Measurements from ENCODE around the gene ATXN1.
A peak's percentile ranks its signal among the peaks of the same experiment; 100 is the strongest.

ATXN1 gene

DNA sequence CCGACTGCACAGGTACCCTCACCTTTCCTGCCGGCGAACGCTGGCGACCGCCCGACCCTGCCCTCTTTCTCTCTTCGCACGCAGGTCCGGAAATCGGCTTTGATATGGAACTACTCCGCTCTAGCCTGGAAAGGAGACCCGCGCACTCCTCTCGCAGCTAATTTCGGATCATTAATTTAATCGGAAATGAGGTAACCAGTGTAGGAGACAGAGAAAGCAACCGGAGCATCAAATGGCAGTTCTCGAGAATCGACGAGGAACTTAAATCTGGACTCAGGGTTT lies 949 bp upstream of the ATXN1 start:
- DNase-seq (ENCODE audit: low spot score): no peak

DNA sequence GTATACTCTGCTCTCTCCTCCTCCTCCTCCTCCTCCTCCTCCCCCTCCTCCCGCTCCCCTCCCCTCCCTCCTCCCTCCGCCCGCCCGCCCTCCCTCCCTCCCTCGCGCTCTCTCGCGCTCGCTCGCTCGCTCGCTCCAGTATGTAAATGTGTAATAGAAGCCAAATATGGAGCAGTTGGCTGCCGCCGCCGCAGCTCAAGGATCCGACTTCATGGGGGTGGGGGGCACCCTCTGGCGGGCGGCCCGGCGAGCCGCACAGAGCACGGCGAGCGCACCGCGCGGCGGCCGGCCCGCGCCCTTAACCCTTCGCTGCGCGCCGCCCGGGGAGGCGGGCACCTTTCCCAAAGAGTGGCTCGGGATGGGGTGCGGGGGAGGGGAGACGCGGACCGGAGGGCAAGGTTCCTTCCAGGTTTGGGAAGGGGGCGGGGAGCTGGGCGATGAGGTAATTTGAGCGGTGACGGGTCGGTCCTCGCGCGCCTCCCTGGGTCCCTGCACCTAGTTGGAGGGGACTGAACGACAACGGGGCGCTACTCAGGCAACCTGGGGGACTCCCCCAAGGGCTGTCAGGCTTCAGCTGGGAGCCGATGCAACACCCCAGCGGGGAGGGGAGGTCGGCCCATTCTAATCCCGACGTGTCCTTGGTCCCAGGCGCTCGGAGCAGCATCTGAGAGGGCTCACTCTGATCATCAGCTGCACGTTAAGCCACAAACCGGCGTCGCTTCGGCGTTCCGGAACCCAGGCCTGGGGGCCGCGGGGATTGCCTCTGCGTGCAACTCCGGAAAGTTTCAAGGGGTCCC lies 409 bp upstream of the ATXN1 start:
- DNase-seq (ENCODE audit: low spot score): peak; percentile 84

DNA sequence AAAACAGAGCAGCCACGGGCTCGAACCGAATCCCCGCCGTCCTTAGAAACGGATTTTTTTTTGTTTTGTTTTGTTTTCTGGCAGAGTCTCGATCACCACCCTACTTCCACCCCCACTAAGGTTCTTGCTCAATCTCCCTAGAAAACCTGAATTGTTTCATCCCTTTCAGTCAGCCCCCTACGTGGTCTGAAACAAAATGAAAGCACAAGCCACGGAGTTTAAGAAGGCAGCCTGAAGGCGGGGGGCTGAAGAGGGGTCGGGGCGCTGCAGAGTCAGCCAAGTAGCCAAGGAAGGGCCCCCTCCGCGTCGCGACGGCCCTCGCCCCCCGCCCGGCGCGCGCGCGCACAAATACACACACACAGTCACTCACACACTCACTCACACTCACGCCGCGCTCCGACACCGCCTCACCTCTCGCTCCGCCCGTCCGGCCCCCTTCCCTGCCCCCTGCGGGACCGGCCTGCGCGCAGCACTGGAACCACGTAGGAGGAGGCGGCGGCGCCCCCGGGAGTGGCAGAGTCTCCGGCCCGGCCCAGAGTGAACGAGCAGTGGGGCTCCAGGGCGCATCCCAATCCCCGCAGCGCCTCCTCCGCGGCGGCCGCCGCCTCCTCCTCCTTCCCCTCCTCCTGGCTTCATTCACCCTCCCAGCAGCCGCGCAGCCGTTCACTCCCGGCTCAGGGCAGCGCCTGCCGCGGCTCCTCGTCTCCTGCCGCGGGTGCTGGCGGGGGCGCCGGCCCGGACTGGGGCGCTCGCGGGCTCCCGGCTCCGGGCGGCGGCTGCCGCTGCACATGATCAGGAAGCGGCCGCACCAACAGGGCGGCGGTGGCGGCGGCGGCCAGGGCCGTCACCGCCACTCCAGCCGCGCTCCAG lies 1.4 kb downstream of the ATXN1 start:
- DNase-seq (ENCODE audit: low spot score): peak; percentile 85

DNA sequence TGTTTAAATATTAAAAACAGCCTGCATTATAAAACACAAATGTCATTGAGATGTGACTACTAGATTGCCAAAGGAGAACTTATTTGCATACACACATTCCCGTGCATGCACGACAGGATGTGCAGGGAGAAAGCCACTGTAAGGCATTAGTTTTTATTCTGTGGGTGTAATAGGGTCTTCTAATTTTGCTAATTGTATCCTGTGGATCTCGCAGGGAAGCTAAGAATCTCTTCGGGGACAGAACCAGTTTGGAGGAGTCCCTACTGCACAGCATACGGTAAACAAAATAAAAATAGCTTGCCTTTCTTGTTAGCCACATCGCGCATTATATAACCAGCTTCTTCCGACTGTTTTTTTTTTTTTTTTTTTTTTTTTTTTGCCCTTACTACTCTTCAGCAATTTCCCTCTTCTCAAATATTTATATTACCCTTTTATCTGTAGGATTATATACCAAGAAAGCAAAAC lies 2.0 kb downstream of the ATXN1 start:
- peak; percentile 49 for DNase-seq (ENCODE audit: low spot score)

DNA sequence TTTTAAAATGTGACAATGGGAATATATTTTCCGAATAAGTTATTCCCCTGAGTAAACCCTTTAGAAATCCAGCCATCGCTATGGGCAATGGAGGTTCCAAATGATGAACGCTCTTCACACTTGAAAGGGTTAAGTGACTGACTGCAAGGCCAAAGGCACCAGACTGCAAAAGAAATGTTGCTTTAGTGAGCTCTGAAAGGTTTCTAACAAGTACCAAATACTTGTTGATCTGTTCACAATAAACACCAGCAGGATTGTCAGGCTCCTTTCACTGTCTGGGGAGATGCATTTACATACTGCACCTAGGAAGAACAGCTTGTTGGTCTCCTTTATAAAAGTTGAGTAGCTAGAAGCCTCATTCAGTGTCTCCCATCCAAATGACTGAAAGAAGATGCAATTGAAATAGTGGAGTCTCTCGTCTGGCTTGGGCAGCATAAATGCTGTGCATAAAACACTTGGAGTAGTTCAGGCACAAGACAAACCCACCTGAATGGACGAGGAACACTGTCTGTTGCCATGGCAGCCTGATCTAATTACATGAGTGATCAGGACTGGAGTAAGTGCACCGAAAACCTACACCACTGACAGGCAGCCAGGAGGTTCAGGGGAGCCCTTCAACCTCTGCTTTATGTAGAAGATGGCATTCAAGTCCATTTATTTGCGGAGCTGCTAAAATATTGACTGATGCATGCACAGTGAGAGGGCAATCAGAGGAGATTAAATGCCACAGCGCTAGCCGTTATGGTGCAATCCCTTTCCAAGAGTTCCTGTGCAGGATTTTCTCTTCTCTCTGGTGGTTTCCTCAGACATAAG lies 2.9 kb downstream of the ATXN1 start:
- DNase-seq (ENCODE audit: low spot score): no peak

DNA sequence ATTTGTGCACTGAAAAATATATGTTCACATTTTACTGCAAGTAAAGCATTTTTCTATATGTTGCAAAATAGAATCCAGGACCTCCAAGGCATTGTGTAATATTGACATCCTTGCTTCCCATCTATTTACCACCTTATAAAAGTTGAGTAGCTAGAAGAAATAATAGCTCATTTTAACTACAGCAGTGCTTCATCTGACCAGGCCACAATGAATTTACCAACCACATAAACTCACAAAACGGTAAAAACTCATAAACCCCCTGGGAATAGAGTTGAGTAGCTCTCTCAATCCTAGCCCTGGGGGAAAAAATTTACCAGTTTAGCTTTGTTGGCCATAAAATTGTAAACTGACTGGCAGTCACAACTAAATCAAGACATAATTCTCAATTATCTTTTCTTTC lies 3.9 kb downstream of the ATXN1 start:
- no peak for DNase-seq (ENCODE audit: low spot score)

DNA sequence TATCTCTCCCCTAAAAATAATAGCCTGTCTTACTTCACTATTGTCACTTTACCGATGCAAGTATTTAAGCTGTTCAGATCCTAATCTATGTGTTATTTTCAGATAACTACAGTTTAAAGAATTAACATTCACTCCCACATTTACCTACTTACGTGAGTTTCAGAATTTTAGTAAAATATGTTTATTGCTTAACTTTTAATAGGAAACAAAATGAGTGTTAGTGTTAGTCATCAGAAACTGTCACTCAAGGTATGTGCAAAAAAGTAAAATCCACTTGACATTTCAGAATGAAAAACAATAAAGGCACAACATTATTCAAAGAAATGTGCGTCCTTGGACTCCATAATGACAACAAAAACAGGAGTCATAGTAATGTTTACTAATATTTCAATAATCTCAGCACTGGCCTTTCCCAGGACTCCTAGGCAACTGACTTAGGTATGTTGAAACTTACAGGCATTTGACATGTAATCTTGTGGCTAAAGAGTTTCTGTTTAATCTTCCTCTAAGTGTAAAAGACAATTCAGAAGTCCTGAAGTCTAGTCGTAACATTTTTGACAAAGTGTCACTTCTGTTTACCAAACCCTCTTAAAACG lies 4.5 kb downstream of the ATXN1 start:
- DNase-seq (ENCODE audit: low spot score): no peak

DNA sequence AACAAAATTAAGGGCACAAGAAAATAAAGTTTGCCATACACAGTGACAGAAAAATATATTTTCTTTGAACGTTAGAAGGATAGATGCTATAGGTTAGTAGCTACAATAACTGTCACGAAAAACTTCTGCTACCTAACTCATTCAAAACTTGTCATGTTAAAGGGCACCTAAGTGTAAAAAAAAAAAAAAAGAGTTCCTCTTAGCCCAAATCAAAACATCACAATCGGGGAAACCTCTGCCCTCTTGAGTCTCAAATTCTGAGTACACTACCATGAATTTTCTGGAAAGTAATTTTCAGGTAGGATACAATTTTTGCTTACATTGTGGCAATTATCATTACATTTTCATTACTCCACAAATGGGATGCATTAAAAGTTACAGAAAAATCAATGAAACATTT lies 5.7 kb downstream of the ATXN1 start:
- no peak for DNase-seq (ENCODE audit: low spot score)

DNA sequence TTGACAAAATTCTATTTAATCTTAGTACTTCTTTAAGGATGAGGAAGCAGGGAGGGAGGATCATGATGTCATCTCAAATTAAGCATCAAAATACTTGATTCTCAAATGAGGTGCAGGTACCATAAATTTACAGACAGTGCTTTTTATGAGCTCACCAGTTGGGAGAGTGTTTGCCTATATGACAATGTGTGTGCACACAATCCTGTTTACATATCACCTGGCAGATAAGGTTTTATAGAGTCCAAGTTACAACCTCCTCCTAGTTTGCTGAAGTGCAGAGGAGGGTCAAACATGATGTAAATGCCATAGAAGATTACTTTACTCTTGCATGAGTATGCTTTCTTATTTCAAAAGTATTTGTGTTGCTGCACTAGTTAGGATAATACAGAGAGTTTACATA lies 6.4 kb downstream of the ATXN1 start:
- DNase-seq (ENCODE audit: low spot score): no peak

DNA sequence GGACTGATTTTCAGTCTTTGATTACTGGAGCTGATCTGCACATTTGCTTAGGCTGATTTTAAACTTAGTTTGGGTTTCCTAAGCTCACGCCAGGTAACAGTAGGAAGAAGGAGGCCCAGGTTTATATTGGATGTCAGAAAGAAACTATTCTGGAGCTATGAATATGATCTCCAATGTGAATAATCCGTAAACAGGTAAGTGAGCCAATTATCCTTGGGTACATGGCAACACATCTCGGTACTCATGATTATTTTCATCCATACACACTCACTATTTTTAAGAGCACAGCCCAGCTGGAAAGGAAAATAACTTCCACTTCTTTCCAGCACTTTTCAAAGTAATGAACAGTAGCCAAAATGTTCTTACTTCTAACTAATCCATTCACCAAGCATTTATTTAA lies 7.0 kb downstream of the ATXN1 start:
- no peak for DNase-seq (ENCODE audit: low spot score)

DNA sequence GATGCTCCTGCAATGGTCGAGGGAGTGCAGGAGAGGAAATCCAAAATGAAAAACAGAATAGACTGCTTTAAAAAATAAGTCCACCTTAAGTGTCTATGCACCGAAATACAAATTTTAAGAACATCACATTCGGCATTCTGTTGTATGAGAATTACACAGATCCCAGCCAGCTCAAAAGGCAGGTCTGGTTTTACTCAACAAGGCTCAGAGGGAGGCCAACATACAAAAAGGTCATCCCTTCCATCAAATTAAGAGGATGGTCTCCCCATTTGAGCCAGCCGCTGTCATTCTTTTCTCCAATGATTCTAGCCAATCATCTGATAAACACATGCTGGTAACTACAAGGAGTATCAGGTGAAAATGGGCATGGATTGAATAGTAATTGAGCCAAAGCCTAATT lies 7.9 kb downstream of the ATXN1 start:
- no peak for DNase-seq (ENCODE audit: low spot score)

DNA sequence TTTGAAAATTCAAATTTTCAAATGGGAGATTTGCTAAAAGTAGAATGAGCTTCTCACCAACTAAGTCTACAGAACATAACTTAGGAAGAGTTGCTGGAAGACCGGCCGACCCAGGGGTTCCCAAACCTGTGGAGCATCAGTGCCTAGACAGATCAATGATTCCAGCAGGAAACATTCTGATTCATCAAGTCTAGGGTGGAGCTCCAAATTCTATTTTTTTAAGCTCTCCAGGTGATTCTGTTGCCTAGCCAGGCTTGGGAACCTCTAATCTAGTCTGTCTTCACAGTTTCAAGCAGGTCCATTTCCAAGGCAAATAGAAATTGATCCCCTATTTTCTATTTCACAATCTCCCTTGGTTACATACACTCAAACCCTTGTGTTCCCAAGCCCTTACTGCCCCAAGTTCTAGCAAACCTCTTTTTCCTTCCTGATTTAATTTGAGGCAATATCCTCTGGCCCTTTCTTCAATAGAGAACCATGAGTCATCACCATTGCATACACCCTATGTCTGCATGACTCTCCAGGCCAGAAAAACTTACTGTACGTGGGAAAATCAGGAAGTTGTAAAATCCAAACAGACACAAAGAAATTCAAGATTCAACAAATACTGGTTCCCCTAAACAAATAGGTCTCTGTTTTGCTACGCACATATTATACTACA lies 8.9 kb downstream of the ATXN1 start:
- DNase-seq (ENCODE audit: low spot score): no peak

DNA sequence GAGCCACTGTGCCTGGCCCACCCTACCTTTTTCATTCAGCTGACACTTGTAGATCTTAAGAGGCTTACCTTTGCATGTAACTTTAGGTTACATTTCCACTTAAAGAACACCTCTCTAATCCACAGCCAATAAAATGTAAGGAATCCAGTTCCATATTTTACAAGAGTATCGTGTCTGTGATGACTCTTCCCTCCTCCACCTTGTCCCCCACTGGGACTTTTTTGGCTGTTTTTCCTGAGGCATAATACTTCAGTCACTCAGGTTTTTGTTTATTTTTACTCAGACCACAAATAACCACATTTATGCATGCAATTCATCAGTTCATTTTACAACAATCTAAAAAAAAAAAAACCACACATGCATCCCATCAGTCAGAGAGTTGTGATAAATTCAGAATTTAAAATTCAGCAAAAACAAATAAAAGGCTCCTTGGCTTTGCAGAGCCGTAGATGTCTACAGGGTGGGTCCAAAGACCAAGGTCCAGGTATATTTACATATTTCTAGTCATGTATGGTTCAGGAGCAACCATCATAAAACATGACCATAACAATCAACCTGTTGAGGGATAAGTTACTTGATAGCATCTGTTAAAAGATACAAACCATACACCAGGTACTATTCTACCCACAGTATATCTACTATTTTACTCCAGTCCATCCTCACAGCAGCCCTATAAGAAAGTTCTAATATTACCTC lies 9.9 kb downstream of the ATXN1 start:
- DNase-seq (ENCODE audit: low spot score): no peak

DNA sequence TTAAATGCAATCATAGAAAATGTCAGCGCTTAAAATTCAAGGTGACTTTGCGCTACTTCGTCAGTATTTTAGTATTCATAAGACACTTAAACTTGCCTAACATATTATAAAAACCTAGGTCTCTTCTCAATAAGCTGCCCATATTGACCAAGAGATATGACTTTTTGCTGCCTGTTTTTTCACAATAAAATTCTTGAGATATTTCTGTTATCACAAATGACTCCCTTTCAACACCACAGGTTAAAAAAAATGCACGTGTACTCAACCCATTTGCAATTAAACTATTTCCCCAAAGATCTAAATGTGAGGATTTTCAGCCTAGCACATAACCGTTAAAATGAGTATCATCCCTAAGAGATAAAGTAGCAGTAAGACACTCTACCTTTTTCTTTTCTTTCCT lies 10.7 kb downstream of the ATXN1 start:
- DNase-seq (ENCODE audit: low spot score): no peak

DNA sequence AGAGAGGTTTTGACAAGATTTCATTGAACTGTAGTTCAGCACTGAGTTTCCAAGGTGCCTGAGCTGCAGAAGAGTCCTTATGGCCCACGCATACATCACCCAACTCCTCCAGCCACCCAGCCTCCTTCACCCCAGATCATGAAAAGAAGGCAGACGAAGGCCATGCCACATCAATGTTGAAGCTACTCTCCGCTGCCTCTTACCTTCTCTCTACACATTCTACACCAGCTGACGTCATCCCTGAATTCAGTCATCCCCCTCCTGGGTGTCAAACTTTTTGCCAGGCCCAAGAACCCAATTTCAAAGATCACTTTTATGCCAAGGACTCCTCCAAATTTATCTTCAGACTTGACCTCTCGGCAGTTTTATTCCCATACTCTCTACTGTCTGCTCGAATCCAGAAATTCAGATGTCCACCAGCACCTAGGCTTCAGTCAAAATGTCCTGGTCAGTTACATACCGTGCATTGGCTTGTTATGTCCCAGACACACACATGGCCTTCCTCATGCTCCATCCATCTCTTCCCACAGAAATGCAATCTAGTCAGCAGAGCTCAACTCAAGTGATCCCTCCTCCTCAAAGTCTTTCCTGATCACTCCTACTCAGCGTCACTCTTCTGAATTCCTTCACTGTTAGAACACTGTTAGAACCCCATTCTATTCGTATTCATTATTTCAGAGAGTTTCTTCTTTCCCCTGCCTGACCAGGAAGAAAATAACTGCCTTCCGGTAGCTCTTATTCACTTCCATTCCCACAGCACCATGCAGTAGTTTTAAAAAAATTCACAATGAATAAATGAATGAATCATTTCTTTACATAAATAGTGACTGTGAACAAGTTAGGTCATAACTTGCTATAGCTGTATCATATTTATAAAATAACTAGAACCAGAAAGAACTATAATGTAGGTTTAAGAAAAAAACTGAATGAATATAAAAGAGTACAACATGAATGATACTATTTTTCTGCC lies 11.5 kb downstream of the ATXN1 start:
- peak; percentile 58 for DNase-seq (ENCODE audit: low spot score)

DNA sequence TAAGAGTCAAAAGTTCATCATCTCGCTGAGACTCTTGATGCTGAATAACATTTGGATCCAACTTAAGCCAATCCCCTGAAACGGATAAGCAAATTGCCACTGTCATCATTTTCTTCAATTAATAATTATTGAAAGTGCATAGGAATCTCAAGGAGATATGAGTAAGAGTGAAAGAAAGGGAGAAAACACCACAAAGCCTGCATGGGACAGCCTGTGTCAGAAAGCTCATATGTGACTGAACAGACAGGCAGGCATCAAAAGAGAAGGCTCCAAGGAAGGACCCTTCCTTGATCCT lies 13.3 kb downstream of the ATXN1 start:
- no peak for DNase-seq (ENCODE audit: low spot score)

DNA sequence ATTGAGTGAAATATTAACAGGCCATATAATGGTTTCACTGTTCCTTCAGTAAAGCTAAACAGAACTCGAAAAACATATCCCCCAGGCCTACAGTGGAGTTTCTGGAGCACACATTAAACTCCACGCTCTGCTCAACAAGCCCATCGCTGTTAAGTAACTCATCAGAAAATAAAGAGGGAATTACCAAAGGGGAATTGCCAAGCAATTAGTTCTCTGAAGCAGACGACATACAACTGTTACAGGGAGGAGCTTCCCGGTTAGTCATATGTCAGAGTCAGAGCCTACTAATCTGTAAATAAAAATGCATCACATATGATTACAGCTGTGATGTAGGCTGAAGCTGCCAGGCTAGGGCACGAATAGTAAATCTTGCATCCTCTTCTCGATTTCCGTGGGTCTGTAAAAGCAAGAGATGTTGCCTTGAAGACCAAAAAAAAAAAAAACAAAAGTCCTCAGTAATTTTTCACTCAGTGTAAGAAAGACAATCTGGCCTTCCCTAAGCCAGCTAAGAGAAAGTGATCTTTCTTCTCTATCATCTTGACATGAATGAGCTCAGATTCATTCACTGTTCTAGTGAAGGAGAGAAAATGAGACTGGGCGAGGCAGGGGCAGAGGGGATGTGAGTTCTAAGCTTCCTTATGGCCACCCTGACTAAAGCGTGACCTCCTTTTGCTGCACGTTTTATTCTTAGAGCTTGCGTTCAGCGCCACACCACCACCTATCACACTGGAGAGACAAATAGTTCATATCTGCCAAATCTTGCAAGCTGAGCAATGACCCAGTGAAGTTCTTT lies 13.8 kb downstream of the ATXN1 start:
- no peak for DNase-seq (ENCODE audit: low spot score)

DNA sequence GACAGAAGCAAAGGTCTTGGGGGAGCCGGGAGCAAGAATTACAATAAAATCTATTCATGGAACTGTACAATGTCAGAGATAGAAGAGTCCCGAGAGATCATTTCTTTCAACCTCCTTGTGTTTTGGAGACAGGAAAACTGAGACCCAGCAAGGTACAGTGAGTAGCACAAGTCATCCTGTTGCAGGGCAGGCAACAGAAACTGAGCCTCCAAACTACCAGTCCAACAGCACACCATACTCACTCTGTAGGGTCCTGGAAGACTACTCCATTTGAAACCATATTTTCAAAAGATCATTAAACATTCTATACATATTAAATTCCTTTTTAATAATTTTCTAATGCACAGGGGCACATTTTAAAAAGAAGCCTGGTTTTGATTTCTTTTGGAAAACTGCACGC lies 14.4 kb downstream of the ATXN1 start:
- no peak for DNase-seq (ENCODE audit: low spot score)

DNA sequence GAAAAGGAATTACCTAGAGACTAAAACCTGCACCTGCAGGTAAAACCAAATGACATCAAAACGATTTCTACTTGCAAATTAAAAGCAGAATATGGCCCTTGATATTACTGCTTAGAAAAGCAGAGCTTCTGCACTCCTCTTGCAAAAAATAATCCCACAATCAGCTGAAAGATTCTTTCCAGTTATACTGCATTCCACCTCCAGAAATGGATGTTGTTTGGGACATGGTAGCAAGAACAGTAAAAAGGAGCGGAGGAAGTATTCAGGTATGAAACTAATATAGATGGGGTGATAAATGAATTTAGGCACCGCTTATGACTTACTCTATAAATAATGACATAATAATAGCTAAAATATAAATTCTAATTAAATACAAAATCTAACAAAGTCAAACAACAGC lies 14.9 kb downstream of the ATXN1 start:
- no peak for DNase-seq (ENCODE audit: low spot score)

Measured in putamen (tissue), 1 donor.